HG03196 (cell line): ENCODE data around the gene ZBTB40.

Experiments
- ATAC-seq: cut with Tn5 transposase; IDR thresholded peaks from one replicate; pipeline ENCODE4 v1.9.1; 2021; ENCODE audit not compliant: unreplicated experiment

Gene ZBTB40

GRCh38 chr1:22529901-22530621 is 78.4 kb downstream of the ZBTB40 start:
- no peak for ATAC-seq

DNA sequence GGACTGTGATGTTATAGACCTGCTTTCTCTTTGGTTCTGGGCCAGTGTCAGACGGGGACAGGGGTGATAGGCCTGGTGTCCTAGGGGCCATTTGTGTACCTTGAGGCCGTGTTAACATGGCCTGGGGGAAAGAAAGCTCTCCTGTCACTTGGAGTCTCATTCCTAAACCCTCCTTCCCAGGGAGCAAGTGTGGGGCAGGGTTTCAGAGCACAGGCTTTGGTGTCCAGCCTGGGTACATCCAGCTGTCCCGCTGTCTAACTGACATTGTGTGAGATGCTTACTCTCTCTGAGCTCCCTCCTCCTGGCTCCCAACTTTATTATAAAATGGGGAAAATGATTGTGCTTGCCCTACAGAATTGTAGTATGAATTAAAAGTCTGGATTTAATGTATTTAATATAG is 79.1 kb downstream of the ZBTB40 start:
- ATAC-seq, result no peak

DNA sequence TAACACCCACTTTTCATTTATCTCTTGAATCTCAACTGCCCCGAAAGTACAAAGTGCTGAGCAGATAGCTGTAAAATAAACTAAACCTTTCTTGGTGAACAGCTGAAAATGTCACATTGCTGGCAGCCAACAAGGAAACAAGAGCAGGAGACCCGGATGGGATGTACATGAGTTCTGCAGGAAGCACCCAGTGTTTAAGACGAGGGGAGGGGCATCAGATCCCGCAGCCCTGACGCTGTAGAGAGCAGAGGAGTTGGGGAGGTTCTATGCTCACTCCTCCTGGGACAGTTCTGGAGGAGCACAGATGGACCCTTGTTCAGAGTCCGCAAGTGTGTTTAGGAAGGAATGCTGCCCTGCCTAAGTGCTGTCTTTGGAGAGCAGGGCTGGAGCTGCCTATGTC is 79.6 kb downstream of the ZBTB40 start:
- ATAC-seq, result no peak

GRCh38 chr1:22533244-22533895 is 81.7 kb downstream of the ZBTB40 start:
- no peak for ATAC-seq

GRCh38 chr1:22534951-22535350 is 83.3 kb downstream of the ZBTB40 start:
- no peak for ATAC-seq

DNA sequence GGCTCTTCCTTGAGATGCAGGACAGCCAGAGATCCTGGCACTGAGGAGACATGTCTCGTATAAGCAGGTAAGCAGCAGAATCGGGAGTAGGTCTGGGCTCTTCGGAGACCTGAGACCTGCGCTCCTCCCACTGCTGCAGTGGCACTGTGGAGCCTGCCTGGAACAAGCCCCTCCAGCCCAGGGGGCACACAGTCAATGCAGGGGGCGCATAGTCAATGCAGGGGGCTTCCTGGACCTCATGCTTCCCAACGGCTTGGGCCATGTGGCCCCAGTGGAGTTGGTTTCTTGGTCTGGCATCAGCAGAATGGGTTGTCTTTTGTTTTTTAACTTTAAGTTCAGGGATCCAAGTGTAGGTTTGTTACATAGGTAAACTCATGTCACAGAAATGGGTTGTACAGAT is 83.7 kb downstream of the ZBTB40 start:
- ATAC-seq, result no peak

GRCh38 chr1:22536506-22536905 is 84.9 kb downstream of the ZBTB40 start:
- no peak for ATAC-seq

DNA sequence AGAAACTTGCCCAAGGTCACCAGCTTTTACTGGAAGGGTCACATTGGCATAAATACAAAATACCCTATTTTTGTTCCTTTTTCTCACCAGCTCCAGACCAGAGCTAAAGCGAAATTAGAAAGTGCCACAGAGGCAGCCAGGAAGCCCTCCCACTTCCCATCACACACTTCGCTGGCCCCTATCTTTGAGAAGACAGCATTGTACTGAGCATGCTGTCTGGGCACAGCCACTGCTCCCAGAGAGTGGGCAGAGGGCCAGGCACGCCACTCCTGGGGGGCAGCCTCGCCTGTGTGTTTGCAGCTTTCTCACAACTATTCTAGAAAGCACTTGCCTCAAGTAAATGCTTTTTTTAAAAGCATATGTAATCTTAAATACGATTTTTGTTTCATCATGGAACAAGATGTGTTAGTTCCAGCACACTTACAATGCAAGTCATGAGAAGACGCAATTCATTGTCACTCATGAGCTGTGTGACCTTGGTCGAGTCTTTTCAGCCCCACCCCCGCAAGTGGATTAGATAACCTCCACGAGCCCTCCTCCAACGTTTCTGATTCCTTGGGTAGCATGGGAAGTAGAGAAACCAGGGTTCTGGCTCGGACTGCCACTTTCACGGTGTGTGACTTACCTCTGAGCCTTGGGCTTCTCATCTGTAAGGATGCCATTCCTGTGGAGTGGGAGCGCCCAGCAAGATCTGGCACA is 85.9 kb downstream of the ZBTB40 start:
- ATAC-seq, result no peak

DNA sequence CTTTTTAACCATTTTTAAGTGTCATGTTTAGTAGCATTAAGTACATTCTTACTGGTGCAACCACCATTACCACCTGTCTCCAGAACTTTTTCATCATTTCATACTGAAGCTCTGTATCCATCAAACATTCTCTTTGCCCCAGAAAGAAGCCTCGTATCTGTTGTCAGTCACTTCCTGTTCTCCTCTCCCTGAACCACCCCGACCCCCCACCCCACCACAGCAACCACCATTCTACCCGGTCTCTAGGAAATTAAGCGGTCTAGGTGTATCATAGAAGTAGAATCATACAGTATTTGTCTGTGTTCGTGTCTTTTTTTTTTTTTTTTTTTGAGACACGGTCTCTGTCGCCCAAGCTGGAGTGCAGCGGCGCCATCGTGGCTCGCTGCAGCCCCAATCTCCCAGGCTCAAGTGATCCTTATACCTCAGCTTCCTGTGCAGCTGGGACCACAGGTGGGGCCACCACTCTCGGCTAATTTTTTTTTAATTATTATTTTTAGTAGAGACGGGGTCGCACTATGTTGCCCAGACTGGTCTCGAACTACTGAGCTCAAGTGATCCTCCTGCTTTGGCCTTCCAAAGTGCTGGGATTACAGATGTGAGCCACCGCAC is 88.0 kb downstream of the ZBTB40 start:
- no peak for ATAC-seq

GRCh38 chr1:22540337-22540736 is 88.7 kb downstream of the ZBTB40 start:
- no peak for ATAC-seq

GRCh38 chr1:22542886-22543285 is 91.2 kb downstream of the ZBTB40 start:
- no peak for ATAC-seq

- no peak for ATAC-seq
These were observed 92.0 kb downstream of the ZBTB40 start for GRCh38 chr1:22543679-22544078.

DNA sequence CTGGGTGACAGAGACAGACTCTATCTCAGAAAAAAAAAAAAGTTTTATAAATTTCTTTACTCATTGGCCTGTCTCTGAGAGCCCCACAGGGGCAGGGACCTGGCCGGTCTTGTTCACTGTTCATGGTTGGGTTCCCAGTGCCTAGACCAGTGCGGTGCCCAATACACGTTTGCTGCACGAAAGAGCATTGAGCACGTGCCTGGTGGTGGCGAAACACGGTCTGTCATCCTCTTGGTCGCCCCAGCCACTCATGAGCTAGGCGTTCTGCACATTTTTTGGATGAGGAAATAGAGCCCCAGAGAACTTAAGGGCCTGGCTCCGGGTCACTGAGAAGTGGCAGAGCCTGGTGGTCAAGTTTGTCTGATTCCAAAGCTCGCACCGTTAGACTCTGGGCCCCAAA is 93.0 kb downstream of the ZBTB40 start:
- no peak for ATAC-seq

GRCh38 chr1:22545141-22545540 is 93.5 kb downstream of the ZBTB40 start:
- no peak for ATAC-seq

GRCh38 chr1:22547186-22547817 is 95.7 kb downstream of the ZBTB40 start:
- no peak for ATAC-seq

- no peak for ATAC-seq
These were observed 96.3 kb downstream of the ZBTB40 start for GRCh38 chr1:22547818-22548462.

DNA sequence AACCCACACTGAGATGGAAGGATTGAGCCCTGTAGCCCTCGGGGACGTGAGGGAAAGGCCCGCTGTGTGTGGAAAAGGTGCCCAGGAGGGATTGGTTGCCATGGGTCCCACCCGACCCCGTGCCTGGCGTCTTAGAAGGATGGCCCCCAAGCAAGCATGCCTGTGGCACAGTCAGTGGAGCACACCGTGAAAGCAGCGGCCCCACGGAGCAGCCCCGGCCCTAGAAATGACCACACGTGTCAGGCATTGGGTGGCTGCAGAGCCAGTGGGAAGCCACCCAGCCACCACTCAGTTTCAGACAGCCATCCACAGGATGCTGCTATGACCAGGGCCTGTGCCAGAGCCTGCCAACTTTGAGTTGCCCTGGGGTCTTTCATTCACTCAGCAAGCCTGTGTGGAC is 98.4 kb downstream of the ZBTB40 start:
- ATAC-seq, result no peak

GRCh38 chr1:22551591-22551990 is 99.9 kb downstream of the ZBTB40 start:
- ATAC-seq, result no peak

- no peak for ATAC-seq
These were observed 100.4 kb downstream of the ZBTB40 start for GRCh38 chr1:22552021-22552420.

DNA sequence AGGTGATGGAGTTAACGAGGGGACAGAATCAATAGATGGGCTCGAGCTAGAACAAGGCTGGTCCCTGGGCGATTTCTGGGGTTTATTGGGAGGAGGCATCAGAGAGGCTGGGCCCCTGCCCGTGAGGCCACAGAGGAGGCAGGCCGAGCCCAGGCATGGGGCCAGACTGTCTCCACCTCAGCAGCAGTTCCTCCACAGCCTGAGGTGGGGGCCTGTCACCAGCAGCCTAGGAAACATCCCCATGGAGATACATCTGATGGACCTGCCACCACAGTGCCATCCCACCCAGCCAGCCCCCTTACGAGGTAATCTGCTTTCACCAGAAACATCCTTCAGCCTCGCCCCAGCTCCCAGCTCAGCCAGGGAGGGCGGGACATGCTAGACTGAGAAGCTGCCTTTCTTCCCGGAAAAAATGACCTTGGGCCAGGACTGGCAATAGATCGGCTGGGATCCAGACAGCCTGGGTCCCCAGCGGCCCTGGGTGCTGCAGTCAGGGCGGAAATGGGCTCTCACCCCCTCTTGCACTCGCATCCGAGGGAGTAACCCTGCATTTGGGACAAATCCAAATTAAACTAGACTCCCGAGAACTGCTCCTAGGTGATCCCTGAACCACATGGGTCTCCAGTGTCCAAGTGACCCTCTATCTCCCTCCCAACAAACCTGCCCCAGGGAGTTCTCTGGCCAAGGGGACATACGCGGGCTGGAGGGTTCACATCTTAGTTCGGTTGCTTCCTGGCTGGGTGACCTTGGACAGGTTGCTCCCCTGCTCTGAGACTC is 101.6 kb downstream of the ZBTB40 start:
- no peak for ATAC-seq
